SK-N-MC (cell line): ENCODE measurements around the gene ARHGAP22.

Source experiments
- EZH2 ChIP-seq: fragments of 200-600 bp; sonication (generic); IDR thresholded peaks from one replicate; pipeline ENCODE4 v1.6.1; 2017; ENCODE audit warnings: antibody characterized with exemption
- POLR2AphosphoS5 ChIP-seq: IDR thresholded peaks from 2 replicates; pipeline ENCODE4 v1.6.1; 2012; ENCODE audit warnings: mild to moderate bottlenecking, low read depth, low read length, borderline replicate concordance

DNA sequence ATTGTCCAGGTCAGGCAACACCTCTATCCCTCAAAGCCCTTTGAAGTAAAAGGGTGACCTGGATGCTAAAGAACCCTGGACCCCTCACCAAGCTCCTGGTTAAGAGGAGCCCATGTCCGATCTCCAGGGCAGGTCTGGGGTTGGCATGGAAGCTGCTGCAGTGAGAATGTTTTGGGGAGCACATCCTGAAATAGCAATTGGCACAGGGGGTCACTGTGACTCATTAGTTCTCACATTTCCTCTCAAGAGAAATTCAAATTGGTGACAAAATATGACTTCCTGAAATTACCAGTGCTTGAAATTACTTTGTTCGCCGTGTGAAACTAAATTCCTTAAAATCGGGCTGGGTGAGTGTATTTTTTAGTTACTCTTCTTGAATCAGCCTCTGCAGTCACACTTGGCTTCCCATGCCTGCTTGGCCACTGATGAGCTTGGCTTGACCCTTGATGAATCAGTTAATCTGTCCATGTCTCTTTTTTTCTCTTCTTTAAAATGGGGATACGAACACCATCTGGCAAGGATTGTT lies 18.8 kb upstream of the ARHGAP22 start:
- TF ChIP-seq EZH2 (no peak), POLR2AphosphoS5 (no peak)
